NT2/D1 (cell line): Measurements from ENCODE around the gene GBX2.

Experiments
- DNase-seq: peaks from one replicate; pipeline ENCODE4 v3.0.0-alpha.2; 2011; ENCODE audit warnings: low read depth, low spot score
- H3K27me3 ChIP-seq: 2 replicates; pipeline ENCODE4 v1.6.0; 2011; ENCODE audit warnings: mild to moderate bottlenecking; ENCODE audit not compliant: insufficient read length, insufficient read depth
- H3K36me3 ChIP-seq: 2 replicates; pipeline ENCODE4 v1.6.1; 2011; ENCODE audit warnings: mild to moderate bottlenecking, low read length, mixed read lengths; ENCODE audit not compliant: insufficient read depth, insufficient read length
- H3K4me1 ChIP-seq: 2 replicates; pipeline ENCODE4 v1.5.1; 2011; ENCODE audit not compliant: insufficient read depth, insufficient read length
- H3K4me3 ChIP-seq: 2 replicates; pipeline ENCODE4 v1.5.1; 2011; ENCODE audit warnings: low read depth; ENCODE audit not compliant: insufficient read length
- H3K9ac ChIP-seq: 2 replicates; pipeline ENCODE4 v1.6.0; 2011; ENCODE audit warnings: low read depth; ENCODE audit not compliant: insufficient read length
- H3K9me3 ChIP-seq: 2 replicates; pipeline ENCODE4 v1.5.1; 2011; ENCODE audit warnings: mild to moderate bottlenecking, low read length; ENCODE audit not compliant: insufficient read depth
- SUZ12 ChIP-seq: IDR thresholded peaks from 2 replicates; pipeline ENCODE4 v1.6.1; 2011; ENCODE audit not compliant: insufficient read length, insufficient read depth; ENCODE audit errors: extremely low read depth
- YY1 ChIP-seq: IDR thresholded peaks from 2 replicates; pipeline ENCODE4 v1.6.1; 2011; ENCODE audit not compliant: insufficient read length, insufficient read depth
- ZNF274 ChIP-seq: IDR thresholded peaks from 2 replicates; pipeline ENCODE4 v1.6.1; 2011; ENCODE audit warnings: mild to moderate bottlenecking, low read depth, low read length

Gene GBX2

GRCh38 chr2:236119476-236119875 lies 48.7 kb downstream of the GBX2 start:
- no peak for DNase-seq
- no peak overlapping the region for H3K4me3 ChIP-seq
- H3K9ac ChIP-seq, result no peak overlapping the region
- H3K36me3 ChIP-seq, result peaks cover 3% of the 10 kb centered on the region
- peaks cover 44% of the 10 kb centered on the region for H3K27me3 ChIP-seq
- peaks cover 12% of the 10 kb centered on the region for H3K4me1 ChIP-seq
- no peaks in the 10 kb centered on the region for H3K9me3 ChIP-seq
- TF ChIP-seq SUZ12 (no peak), ZNF274 (no peak), YY1 (no peak)

DNA sequence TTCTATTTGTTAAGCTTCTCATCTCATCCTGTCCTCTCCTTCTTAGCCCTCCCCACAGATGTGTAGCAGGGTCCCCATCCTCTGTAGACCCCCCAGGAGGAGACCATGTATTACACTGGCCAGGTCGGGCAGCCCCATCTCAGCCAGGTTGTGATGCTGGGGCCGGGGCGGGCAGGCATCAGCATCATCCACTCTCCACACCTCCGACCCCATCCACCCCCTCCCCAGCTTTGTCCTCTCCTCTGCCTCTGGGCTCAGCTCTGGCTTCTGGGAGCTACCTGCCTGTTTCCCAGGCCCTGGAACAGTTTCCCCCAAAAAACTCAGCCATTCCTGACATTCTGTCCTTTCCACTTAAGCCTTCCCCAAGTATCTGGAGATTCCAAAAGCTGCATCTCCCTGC lies 49.2 kb downstream of the GBX2 start:
- peaks cover 46% of the 10 kb centered on the region for H3K27me3 ChIP-seq
- H3K4me1 ChIP-seq, result peaks cover 12% of the 10 kb centered on the region
- H3K36me3 ChIP-seq, result no peaks in the 10 kb centered on the region
- no peak overlapping the region for H3K4me3 ChIP-seq
- H3K9ac ChIP-seq, result no peak overlapping the region
- no peak for TF ChIP-seq ZNF274
- no peak for TF ChIP-seq YY1
- no peak for TF ChIP-seq SUZ12
- no peak for DNase-seq
- no peaks in the 10 kb centered on the region for H3K9me3 ChIP-seq

DNA sequence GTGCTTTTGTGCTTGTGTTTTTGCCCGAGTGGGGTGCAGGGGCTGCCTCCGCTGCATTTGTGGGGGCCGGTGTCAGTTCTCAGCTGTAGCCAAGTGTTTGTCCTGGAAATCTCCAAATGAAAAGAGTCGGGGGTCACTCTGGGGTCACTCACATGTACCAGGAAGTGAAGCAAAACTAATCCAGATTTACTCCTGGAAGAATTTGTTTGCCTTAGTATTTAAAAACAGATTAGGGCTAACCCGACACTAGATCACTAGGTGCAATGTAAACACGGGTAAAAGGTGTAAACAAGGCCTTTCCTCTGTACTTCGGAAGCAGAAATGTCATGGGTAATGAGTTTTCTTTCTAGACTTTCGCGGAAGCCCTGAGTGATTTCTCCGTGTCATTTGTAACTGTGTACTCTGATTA lies 50.3 kb downstream of the GBX2 start:
- Histone ChIP-seq H3K27me3 (peaks cover 46% of the 10 kb centered on the region), H3K36me3 (no peaks in the 10 kb centered on the region), H3K4me3 (no peak overlapping the region), H3K9ac (no peak overlapping the region), H3K9me3 (no peaks in the 10 kb centered on the region), H3K4me1 (peaks cover 12% of the 10 kb centered on the region)
- no peak for TF ChIP-seq ZNF274
- no peak for TF ChIP-seq SUZ12
- no peak for TF ChIP-seq YY1
- DNase-seq, result peak; percentile 38

DNA sequence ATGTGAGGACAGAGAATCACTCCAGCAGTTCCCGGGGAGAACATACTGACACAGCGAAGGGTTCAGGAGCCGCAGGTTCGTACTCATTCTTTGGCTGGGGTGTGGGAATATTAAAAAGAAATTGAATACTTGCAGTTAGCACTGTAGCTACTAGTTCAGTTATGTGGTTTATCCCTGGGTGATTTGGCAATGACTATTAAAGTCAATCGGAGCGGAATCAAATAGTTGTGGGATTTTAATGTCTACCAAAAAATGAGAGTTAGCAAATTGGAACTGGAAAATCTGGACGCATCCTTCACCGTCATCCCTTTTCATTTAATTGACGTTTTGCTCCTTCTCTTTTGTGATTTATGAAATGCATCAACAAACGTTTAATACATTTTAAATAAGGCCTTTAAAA lies 50.8 kb downstream of the GBX2 start:
- Histone ChIP-seq H3K27me3 (peaks cover 46% of the 10 kb centered on the region), H3K9ac (no peak overlapping the region), H3K4me1 (peaks cover 12% of the 10 kb centered on the region), H3K9me3 (no peaks in the 10 kb centered on the region), H3K36me3 (no peaks in the 10 kb centered on the region), H3K4me3 (no peak overlapping the region)
- TF ChIP-seq ZNF274 (no peak), SUZ12 (no peak), YY1 (no peak)
- DNase-seq, result no peak
